HEK293T (cell line): ENCODE data around the gene TMEM151B.

Source experiments
- CTCF ChIA-PET: fragments of 350-600 bp; formaldehyde crosslinking; extraction: SDS; loops from one replicate; lab custom pipeline; 2021; ENCODE audit warnings: antibody characterized with exemption, inconsistent platforms; lab: Yijun Ruan, JAX
- POLR2A ChIA-PET: fragments of 350-600 bp; formaldehyde crosslinking; extraction: SDS; loops from one replicate; lab custom pipeline; 2020; ENCODE audit warnings: antibody characterized with exemption, inconsistent platforms; lab: Yijun Ruan, JAX
- DNase-seq: peaks from one replicate; pipeline ENCODE4 v3.0.0; 2012; ENCODE audit warnings: mixed read lengths; ENCODE audit errors: extremely low spot score
- ARNT ChIP-seq: fragments of 450-650 bp; IDR thresholded peaks from 2 replicates; pipeline ENCODE4 v1.6.1; 2017; ENCODE audit warnings: mild to moderate bottlenecking
- BHLHE40 ChIP-seq: fragments of 450-650 bp; IDR thresholded peaks from 2 replicates; pipeline ENCODE4 v1.6.1; 2016; ENCODE audit warnings: mild to moderate bottlenecking, moderate library complexity, borderline replicate concordance
- CTBP1 ChIP-seq: fragments of 450-650 bp; IDR thresholded peaks from 2 replicates; pipeline ENCODE4 v1.6.1; 2016; ENCODE audit warnings: borderline replicate concordance
- ELF4 ChIP-seq: fragments of 450-650 bp; IDR thresholded peaks from 2 replicates; pipeline ENCODE4 v1.6.1; 2017; ENCODE audit warnings: antibody characterized with exemption
- FOXA1 ChIP-seq: fragments of 450-650 bp; IDR thresholded peaks from 2 replicates; pipeline ENCODE4 v1.6.1; 2016; ENCODE audit warnings: mild to moderate bottlenecking
- FOXK2 ChIP-seq: fragments of 450-650 bp; IDR thresholded peaks from 2 replicates; pipeline ENCODE4 v1.6.1; 2016; ENCODE audit warnings: mild to moderate bottlenecking
- FOXM1 ChIP-seq: fragments of 450-650 bp; IDR thresholded peaks from 2 replicates; pipeline ENCODE4 v1.6.1; 2017; ENCODE audit warnings: mild to moderate bottlenecking, borderline replicate concordance
- HDGF ChIP-seq: fragments of 450-650 bp; IDR thresholded peaks from 2 replicates; pipeline ENCODE4 v1.6.1; 2017; ENCODE audit warnings: antibody characterized with exemption, borderline replicate concordance
- L3MBTL2 ChIP-seq: fragments of 450-650 bp; conservative IDR thresholded peaks from 2 replicates; pipeline ENCODE4 v1.6.1; 2016; ENCODE audit warnings: mild to moderate bottlenecking
- LEF1 ChIP-seq: fragments of 450-650 bp; IDR thresholded peaks from 2 replicates; pipeline ENCODE4 v1.6.1; 2017; ENCODE audit warnings: mild to moderate bottlenecking, borderline replicate concordance
- NFRKB ChIP-seq: fragments of 450-650 bp; IDR thresholded peaks from 2 replicates; pipeline ENCODE4 v1.6.1; 2016; ENCODE audit warnings: mild to moderate bottlenecking, moderate library complexity
- SP1 ChIP-seq: fragments of 450-650 bp; IDR thresholded peaks from 2 replicates; pipeline ENCODE4 v1.6.1; 2017
- SUZ12 ChIP-seq: fragments of 450-650 bp; IDR thresholded peaks from 2 replicates; pipeline ENCODE4 v1.6.1; 2016; ENCODE audit warnings: mild to moderate bottlenecking
- TARDBP ChIP-seq: fragments of 450-650 bp; IDR thresholded peaks from 2 replicates; pipeline ENCODE4 v1.6.1; 2016
- ZNF384 ChIP-seq: fragments of 450-650 bp; IDR thresholded peaks from 2 replicates; pipeline ENCODE4 v1.6.1; 2016
- TF ChIP-seq, protein P1 (sequence below): fragments of 450-650 bp; IDR thresholded peaks from 2 replicates; pipeline ENCODE4 v1.6.1; 2016

TMEM151B gene

GRCh38 chr6:44304282-44305199, 34.3 kb downstream of the TMEM151B start:
- peak; percentile 70 for DNase-seq
- CTCF ChIA-PET, result interaction anchor here (0.6 to 2.5 kb wide), 11 partner anchors 8 to 48 kb away, joined by 3 to 25 read pairs (median 4); partner anchors contain the start of gene AARS2
- TF ChIP-seq SUZ12 (no peak), CTBP1 (no peak), BHLHE40 (no peak), SP1 (no peak), LEF1 (no peak), NFRKB (no peak), ELF4 (no peak), FOXM1 (no peak), ARNT (no peak)
- TF ChIP-seq, protein P1, sequence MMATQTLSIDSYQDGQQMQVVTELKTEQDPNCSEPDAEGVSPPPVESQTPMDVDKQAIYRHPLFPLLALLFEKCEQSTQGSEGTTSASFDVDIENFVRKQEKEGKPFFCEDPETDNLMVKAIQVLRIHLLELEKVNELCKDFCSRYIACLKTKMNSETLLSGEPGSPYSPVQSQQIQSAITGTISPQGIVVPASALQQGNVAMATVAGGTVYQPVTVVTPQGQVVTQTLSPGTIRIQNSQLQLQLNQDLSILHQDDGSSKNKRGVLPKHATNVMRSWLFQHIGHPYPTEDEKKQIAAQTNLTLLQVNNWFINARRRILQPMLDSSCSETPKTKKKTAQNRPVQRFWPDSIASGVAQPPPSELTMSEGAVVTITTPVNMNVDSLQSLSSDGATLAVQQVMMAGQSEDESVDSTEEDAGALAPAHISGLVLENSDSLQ, result no peak
- POLR2A ChIA-PET, result interaction anchor here (0.6 to 3.1 kb wide), 5 partner anchors 8 to 111 kb away, joined by 3 to 12 read pairs (median 3); partner anchors contain the start of genes AARS2 and HSP90AB1

DNA sequence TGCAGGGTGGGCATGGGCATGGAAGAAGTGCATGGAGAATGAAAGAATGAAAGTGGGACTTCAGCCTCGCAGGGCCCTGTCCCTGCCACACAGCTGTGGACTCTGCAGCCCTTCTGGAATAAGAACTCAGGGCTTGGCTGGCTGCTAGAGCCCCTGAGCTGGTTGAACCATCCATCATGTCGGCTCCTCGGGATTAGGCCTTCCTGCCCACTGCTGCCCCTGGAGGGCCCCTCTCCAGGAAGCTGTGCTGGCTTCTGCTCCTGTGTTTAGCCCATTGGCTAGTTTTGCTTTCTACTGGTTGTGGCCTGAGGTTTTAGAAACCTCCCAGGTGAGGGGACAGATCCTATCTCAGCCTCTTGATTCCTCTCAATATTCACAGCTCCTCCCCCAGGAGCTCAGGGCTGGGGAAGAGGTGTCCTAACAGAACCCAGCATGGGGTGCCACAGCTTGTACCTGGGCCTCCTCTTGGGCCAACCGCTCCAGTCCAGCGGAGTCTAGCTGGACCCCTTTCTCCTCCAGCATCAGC, 35.0 kb downstream of the TMEM151B start:
- DNase-seq, result no peak
- ChIA-PET CTCF (interaction anchor here (0.6 to 2.5 kb wide), 12 partner anchors 8 to 49 kb away, joined by 3 to 25 read pairs (median 4); partner anchors contain the start of gene AARS2), POLR2A (interaction anchor here (0.6 to 2.1 kb wide), 4 partner anchors 13 to 112 kb away, joined by 3 to 7 read pairs (median 3); partner anchors contain the start of gene HSP90AB1)
- no peak for TF ChIP-seq ARNT
- TF ChIP-seq BHLHE40, result no peak
- TF ChIP-seq SP1, result no peak
- no peak for TF ChIP-seq ZNF384
- no peak for TF ChIP-seq LEF1
- no peak for TF ChIP-seq TARDBP
- TF ChIP-seq HDGF, result no peak
- TF ChIP-seq CTBP1, result no peak
- TF ChIP-seq FOXA1, result no peak
- no peak for TF ChIP-seq FOXM1

GRCh38 chr6:44306710-44307109, 36.5 kb downstream of the TMEM151B start:
- TF ChIP-seq BHLHE40 (no peak), HDGF (no peak), ARNT (no peak), L3MBTL2 (no peak), FOXA1 (no peak), ELF4 (no peak), SP1 (no peak), SUZ12 (no peak), CTBP1 (no peak), NFRKB (no peak), TARDBP (no peak), FOXM1 (no peak), ZNF384 (no peak), FOXK2 (no peak), LEF1 (no peak)
- TF ChIP-seq, protein P1, result no peak
- DNase-seq, result no peak
- ChIA-PET POLR2A (interaction anchor here (1.9 kb wide), 1 partner anchor 11 kb away, joined by 4 read pairs; no protein-coding TSS in a partner anchor), CTCF (interaction anchor here (1.5 to 2.5 kb wide), 3 partner anchors 8 to 39 kb away, joined by 3 to 25 read pairs (median 5); no protein-coding TSS in a partner anchor)

DNA sequence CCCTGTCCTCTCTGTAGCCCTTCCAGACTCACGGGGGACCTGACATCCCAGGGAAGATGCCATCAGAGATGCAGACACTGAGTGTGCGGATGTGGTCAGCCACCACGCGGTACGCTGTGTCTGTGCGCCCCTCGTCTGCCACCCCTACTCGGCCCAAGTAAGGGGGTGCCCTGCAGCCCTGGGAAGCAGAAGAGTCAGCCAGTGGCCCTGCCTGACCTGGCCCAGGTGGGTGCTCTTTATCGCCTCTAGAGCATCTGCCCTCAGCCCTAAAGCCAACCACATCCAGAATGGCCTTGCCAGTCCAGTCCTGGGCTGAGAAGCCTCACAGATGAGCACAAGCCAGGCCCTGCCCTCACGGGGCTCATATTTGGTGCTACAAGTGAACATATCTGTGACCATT, 37.0 kb downstream of the TMEM151B start:
- ChIA-PET CTCF (interaction anchor here (1.5 kb wide), 2 partner anchors 8 to 39 kb away, joined by 4 to 5 read pairs; no protein-coding TSS in a partner anchor), POLR2A (interaction anchor here (1.9 kb wide), 1 partner anchor 11 kb away, joined by 4 read pairs; no protein-coding TSS in a partner anchor)
- no peak for DNase-seq
- no peak for TF ChIP-seq SP1
- no peak for TF ChIP-seq ZNF384
- no peak for TF ChIP-seq CTBP1
- TF ChIP-seq TARDBP, result no peak
- no peak for TF ChIP-seq ELF4
- no peak for TF ChIP-seq ARNT
- TF ChIP-seq BHLHE40, result no peak

DNA sequence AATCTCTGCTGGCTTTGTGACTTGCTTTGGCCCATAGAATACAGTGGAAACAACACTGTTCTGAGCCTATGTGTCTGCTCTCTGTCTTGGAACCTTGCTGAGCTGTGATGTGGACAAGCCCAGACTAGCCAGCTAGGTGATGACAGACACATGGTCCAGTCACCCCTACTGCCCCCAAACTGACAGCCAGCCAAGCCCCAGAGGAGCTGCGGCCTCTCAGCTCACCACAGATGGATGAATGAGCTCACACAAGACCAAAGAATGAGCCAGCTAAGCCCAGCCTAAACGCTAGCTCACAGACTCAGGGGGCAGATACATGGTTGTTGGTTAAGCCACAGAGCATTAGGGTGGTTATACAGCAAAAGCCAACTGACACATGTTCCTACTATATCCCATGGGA, 38.8 kb downstream of the TMEM151B start:
- CTCF ChIA-PET, result interaction anchor here (0.7 kb wide), 1 partner anchor 41 kb away, joined by 3 read pairs; no protein-coding TSS in a partner anchor
- TF ChIP-seq NFRKB, result no peak
- no peak for TF ChIP-seq TARDBP
- DNase-seq, result no peak
- POLR2A ChIA-PET, result interaction anchor here (0.9 to 2.4 kb wide), 4 partner anchors 9 to 62 kb away, joined by 3 to 7 read pairs (median 3); partner anchors contain the start of gene HSP90AB1

- no peak for DNase-seq
- TF ChIP-seq HDGF, result no peak
- TF ChIP-seq SUZ12, result no peak
- TF ChIP-seq CTBP1, result no peak
- TF ChIP-seq ELF4, result no peak
- TF ChIP-seq BHLHE40, result no peak
- TF ChIP-seq, protein P1, result no peak
- no peak for TF ChIP-seq FOXA1
- CTCF ChIA-PET, result interaction anchor here (0.7 kb wide), 1 partner anchor 41 kb away, joined by 3 read pairs; no protein-coding TSS in a partner anchor
- POLR2A ChIA-PET, result interaction anchor here (0.9 to 2.4 kb wide), 4 partner anchors 9 to 63 kb away, joined by 3 to 7 read pairs (median 3); partner anchors contain the start of gene HSP90AB1
Observed at GRCh38 chr6:44309631-44310030, 39.4 kb downstream of the TMEM151B start.
